HG02884 (cell line): Measurements from ENCODE around the gene RAI14.

Experiments used
- ATAC-seq: cut with Tn5 transposase; IDR thresholded peaks from one replicate; pipeline ENCODE4 v1.9.1; 2021; ENCODE audit warnings: mild to moderate bottlenecking, moderate library complexity; ENCODE audit not compliant: unreplicated experiment

Gene RAI14

GRCh38 chr5:34639852-34640626, 16.1 kb upstream of the RAI14 start:
- no peak for ATAC-seq

GRCh38 chr5:34648039-34648839, 7.9 kb upstream of the RAI14 start:
- no peak for ATAC-seq

GRCh38 chr5:34648840-34649158, 7.3 kb upstream of the RAI14 start:
- ATAC-seq = no peak

GRCh38 chr5:34651791-34652190, 4.3 kb upstream of the RAI14 start:
- ATAC-seq = no peak

GRCh38 chr5:34652466-34652865, 3.7 kb upstream of the RAI14 start:
- ATAC-seq = no peak

- no peak for ATAC-seq
These were observed 3.2 kb upstream of the RAI14 start for GRCh38 chr5:34652914-34653313.

- no peak for ATAC-seq
These were observed 2.4 kb upstream of the RAI14 start for GRCh38 chr5:34653708-34654107.

GRCh38 chr5:34655354-34655991, 655 bp upstream of the RAI14 start:
- no peak for ATAC-seq

- ATAC-seq = no peak
These were observed 659 bp downstream of the RAI14 start for GRCh38 chr5:34656700-34657273.

- no peak for ATAC-seq
These were observed 1.3 kb downstream of the RAI14 start for GRCh38 chr5:34657274-34657921.

- ATAC-seq = no peak
These were observed 1.9 kb downstream of the RAI14 start for GRCh38 chr5:34657988-34658387.

GRCh38 chr5:34659168-34659567, 3.0 kb downstream of the RAI14 start:
- ATAC-seq = no peak

- ATAC-seq = no peak
These were observed 4.3 kb downstream of the RAI14 start for GRCh38 chr5:34660444-34660843.

GRCh38 chr5:34663771-34664496, 7.8 kb downstream of the RAI14 start:
- no peak for ATAC-seq

GRCh38 chr5:34666392-34667080, 10.4 kb downstream of the RAI14 start:
- no peak for ATAC-seq

- ATAC-seq = no peak
These were observed 11.6 kb downstream of the RAI14 start for GRCh38 chr5:34667705-34668104.

- ATAC-seq = no peak
These were observed 13.9 kb downstream of the RAI14 start for GRCh38 chr5:34669931-34670516.

- no peak for ATAC-seq
These were observed 16.1 kb downstream of the RAI14 start for GRCh38 chr5:34672196-34672595.

- no peak for ATAC-seq
These were observed 17.5 kb downstream of the RAI14 start for GRCh38 chr5:34673463-34674125.
